ENCODE results near the gene CCDC71L. TPM values are rescaled to one million over a fixed set of nuclear protein-coding genes. Genes with fewer than 3 reads are reported as not detected.
"Not testable (repeated sequence)": the region's sequence is repeated elsewhere in the genome, so short reads cannot be mapped to it uniquely, and the experiment has no call there.

CCDC71L gene
- total RNA-seq, 5 donors from 2014 or later (not counting 1 experiment from before 2014, with no cell fraction given): 13.0 to 21.9 (median 14.0) TPM

DNA sequence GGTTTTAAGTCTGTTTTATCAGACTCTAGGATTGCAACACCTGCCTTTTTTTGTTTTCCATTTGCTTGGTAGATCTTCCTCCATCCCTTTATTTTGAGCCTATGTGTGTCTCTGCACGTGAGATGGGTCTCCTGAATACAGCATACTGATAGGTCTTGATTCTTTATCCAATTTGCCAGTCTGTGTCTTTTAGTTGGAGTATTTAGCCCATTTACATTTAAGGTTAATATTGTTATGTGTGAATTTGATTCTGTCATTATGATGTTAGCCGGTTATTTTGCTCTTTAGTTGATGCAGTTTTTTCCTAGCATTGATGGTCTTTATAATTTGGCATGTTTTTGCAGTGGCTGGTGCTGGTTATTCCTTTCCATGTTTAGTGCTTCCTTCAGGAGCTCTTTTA is 27.2 kb upstream of the CCDC71L start:
- H3K9me3 ChIP-seq; ATAC-seq (replicated peaks in 1 of 4); POLR2A ChIA-PET; H3K27me3 ChIP-seq (replicated peaks in 1 of 2; ENCODE audit: control insufficient read depth in 2 of 2, extremely low read depth in 1 of 2, insufficient read depth in 2 of 2, low read length in 1 of 2); H3K27me3 Mint-ChIP-seq; CTCF ChIA-PET; H3K36me3 Mint-ChIP-seq; H3K36me3 ChIP-seq (ENCODE audit: control insufficient read depth in 2 of 2, extremely low read depth in 1 of 2, insufficient read depth in 1 of 2, low read length in 1 of 2); H3K27ac Mint-ChIP-seq; H3K4me1 ChIP-seq (ENCODE audit: control insufficient read depth in 1 of 2, extremely low read depth in 1 of 2, insufficient read depth in 2 of 2, low read length in 2 of 2); H3K4me3 Mint-ChIP-seq; H3K4me3 ChIP-seq (ENCODE audit: control insufficient read depth in 1 of 2, extremely low read depth in 1 of 2, low read length in 1 of 2); H3K4me1 Mint-ChIP-seq; H3K27ac ChIP-seq (ENCODE audit: low read length); DNase-seq: not testable (repeated sequence)
- no CpG with 5 or more reads among the region's 2 CpGs for WGBS (ENCODE audit: insufficient coverage)
- peaks cover 6 to 11% (median 10%) of the 10 kb centered on the region in 3 donors for H3K9me3 Mint-ChIP-seq

DNA sequence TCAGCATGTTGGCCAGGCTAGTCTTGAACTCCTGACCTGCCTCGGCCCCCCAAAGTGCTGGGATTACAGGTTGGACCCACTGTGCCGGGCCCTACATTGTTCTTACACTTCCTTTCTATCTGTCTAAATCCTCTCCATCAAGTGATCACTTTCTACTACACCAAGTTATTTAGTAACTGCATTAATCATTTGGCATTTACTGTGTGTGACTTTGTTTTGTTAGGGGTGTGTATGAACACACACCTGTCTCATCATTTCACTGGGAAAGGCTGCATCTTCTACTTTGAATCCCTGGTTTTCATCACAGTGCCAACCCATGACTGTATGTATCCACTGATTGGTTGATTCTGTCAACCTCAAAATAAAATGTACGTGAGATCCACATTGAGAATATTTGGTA is 23.0 kb upstream of the CCDC71L start:
- no peak overlapping the region for H3K27ac Mint-ChIP-seq
- H3K36me3 ChIP-seq (ENCODE audit: control insufficient read depth in 2 of 2, extremely low read depth in 1 of 2, insufficient read depth in 1 of 2, low read length in 1 of 2): no peaks in the 10 kb centered on the region
- no peak overlapping the region for H3K4me3 Mint-ChIP-seq
- peaks cover 6% of the 10 kb centered on the region for H3K36me3 Mint-ChIP-seq
- peaks cover 6 to 10% (median 8%) of the 10 kb centered on the region in 3 donors for H3K4me1 Mint-ChIP-seq
- ChIA-PET POLR2A (no interaction called here), CTCF (no interaction called here)
- no peaks in the 10 kb centered on the region for H3K9me3 ChIP-seq
- no peaks in the 10 kb centered on the region for H3K27me3 ChIP-seq (replicated peaks in 1 of 2; ENCODE audit: control insufficient read depth in 2 of 2, extremely low read depth in 1 of 2, insufficient read depth in 2 of 2, low read length in 1 of 2)
- H3K4me3 ChIP-seq (ENCODE audit: control insufficient read depth in 1 of 2, extremely low read depth in 1 of 2, low read length in 1 of 2): no peak overlapping the region
- H3K27ac ChIP-seq (ENCODE audit: low read length): no peak overlapping the region
- DNase-seq (no peak), ATAC-seq (replicated peaks in 1 of 4) (no peak)
- H3K9me3 Mint-ChIP-seq: peaks cover 6 to 10% (median 9%) of the 10 kb centered on the region in 3 donors
- no peaks in the 10 kb centered on the region for H3K4me1 ChIP-seq (ENCODE audit: control insufficient read depth in 1 of 2, extremely low read depth in 1 of 2, insufficient read depth in 2 of 2, low read length in 2 of 2)
- H3K27me3 Mint-ChIP-seq: no peaks in the 10 kb centered on the region
- no CpG with 5 or more reads among the region's 3 CpGs for WGBS (ENCODE audit: insufficient coverage)

DNA sequence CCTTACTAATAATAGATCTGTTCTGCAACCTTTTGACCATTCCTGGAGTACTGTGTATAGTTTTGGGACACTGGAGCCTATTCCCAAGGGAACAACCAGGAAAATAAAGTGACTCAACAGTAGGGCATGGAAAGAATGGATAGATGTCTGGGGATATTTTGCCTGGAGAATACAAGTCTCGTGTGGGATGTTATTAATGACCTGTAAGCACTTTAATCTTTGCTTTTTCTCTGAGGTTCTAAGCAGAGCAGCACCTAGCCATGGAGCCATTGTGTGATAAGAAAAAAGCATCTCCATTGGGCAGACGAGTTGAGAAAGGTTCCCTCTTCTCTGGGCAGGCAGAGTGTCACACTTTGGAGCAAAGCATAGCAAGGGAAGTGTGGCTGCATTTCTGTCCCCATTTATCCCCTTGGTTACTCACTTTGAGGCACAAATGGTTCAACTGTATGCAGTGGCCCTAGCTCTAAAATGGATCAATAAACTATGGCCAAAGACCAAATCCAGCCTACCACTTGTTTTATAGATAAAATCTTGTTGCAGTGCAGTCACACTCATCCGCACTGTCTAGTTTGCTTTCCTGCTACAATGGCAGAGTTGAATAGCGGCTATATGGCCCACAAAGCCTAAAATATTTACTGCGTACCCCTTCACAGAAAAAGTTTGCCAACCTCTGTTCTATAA is 21.0 kb upstream of the CCDC71L start:
- H3K4me3 ChIP-seq (ENCODE audit: control insufficient read depth in 1 of 2, extremely low read depth in 1 of 2, low read length in 1 of 2): no peak overlapping the region
- H3K36me3 Mint-ChIP-seq: peaks cover 3% of the 10 kb centered on the region
- H3K27me3 ChIP-seq (replicated peaks in 1 of 2; ENCODE audit: control insufficient read depth in 2 of 2, extremely low read depth in 1 of 2, insufficient read depth in 2 of 2, low read length in 1 of 2): no peaks in the 10 kb centered on the region
- H3K4me1 Mint-ChIP-seq: peaks cover 6 to 11% (median 8%) of the 10 kb centered on the region in 3 donors
- CTCF ChIA-PET: no interaction called here
- no peaks in the 10 kb centered on the region for H3K9me3 ChIP-seq
- no peak overlapping the region for H3K27ac ChIP-seq (ENCODE audit: low read length)
- no peaks in the 10 kb centered on the region for H3K27me3 Mint-ChIP-seq
- peaks cover 0 to 2% (median 0%) of the 10 kb centered on the region in 3 donors for H3K9me3 Mint-ChIP-seq
- ATAC-seq (replicated peaks in 1 of 4) (no peak), DNase-seq (no peak)
- H3K36me3 ChIP-seq (ENCODE audit: control insufficient read depth in 2 of 2, extremely low read depth in 1 of 2, insufficient read depth in 1 of 2, low read length in 1 of 2): no peaks in the 10 kb centered on the region
- H3K4me1 ChIP-seq (ENCODE audit: control insufficient read depth in 1 of 2, extremely low read depth in 1 of 2, insufficient read depth in 2 of 2, low read length in 2 of 2): no peaks in the 10 kb centered on the region
- WGBS (ENCODE audit: insufficient coverage): 75% methylated on average over 2 of the region's 5 CpGs
- H3K27ac Mint-ChIP-seq: no peak overlapping the region
- POLR2A ChIA-PET: no interaction called here
- no peak overlapping the region for H3K4me3 Mint-ChIP-seq

DNA sequence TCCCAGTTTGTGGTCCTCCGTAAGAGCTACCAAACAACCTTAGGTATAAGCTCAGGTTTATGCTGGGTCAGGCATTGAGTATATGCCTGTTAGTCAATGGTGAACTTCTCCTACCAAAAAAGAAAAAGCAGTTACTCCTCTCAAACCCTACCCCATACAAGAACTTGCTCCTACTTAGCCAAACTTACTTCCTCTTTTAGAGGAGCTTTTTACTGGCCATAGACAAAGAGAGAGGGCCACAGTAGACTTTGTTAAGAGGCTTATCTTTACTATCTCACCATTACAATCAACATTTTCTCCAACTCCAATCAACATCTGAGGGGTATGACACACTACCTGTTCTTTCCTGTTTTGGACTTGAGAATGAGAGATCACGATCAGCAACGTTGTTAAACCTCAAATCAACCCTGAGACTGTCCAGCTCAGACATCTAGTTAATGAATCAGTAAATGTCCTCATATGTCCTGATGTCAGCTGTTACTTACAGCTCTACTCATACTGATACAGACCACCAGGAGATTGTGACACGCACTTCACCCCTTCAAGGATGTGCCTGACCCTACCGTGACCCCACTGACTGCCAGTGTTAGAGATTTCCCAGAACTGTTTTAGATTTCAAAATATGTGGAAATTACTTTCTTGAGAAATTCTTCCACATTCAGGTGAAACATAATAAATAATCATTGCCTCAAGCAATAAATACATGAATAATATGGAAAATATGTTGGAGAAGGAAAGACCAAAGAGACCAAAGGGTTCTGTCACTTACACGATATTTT is 18.4 kb upstream of the CCDC71L start:
- H3K4me3 ChIP-seq (ENCODE audit: control insufficient read depth in 1 of 2, extremely low read depth in 1 of 2, low read length in 1 of 2): no peak overlapping the region
- no peak overlapping the region for H3K27ac ChIP-seq (ENCODE audit: low read length)
- H3K4me3 Mint-ChIP-seq: no peak overlapping the region
- ATAC-seq (replicated peaks in 1 of 4) (peak in 3 of 4 experiments; percentile 45 to 60 (median 49)), DNase-seq (peak in 5 of 35 experiments; percentile 4 to 21 (median 8))
- H3K27me3 ChIP-seq (replicated peaks in 1 of 2; ENCODE audit: control insufficient read depth in 2 of 2, extremely low read depth in 1 of 2, insufficient read depth in 2 of 2, low read length in 1 of 2): no peaks in the 10 kb centered on the region
- no CpG with 5 or more reads among the region's 6 CpGs for WGBS (ENCODE audit: insufficient coverage)
- POLR2A ChIA-PET: interaction anchor here in 1 of 2 donors (0.5 to 0.6 kb wide), 2 partner anchors 297 to 660 kb away, joined by 3 read pairs; no protein-coding TSS in a partner anchor
- no peaks in the 10 kb centered on the region for H3K9me3 ChIP-seq
- no peaks in the 10 kb centered on the region for H3K36me3 Mint-ChIP-seq
- H3K36me3 ChIP-seq (ENCODE audit: control insufficient read depth in 2 of 2, extremely low read depth in 1 of 2, insufficient read depth in 1 of 2, low read length in 1 of 2): no peaks in the 10 kb centered on the region
- H3K27me3 Mint-ChIP-seq: no peaks in the 10 kb centered on the region
- peaks cover 6 to 11% (median 8%) of the 10 kb centered on the region in 3 donors for H3K4me1 Mint-ChIP-seq
- H3K27ac Mint-ChIP-seq: no peak overlapping the region
- CTCF ChIA-PET: interaction anchor here in 1 of 2 donors (0.6 kb wide), 1 partner anchor 219 kb away, joined by 3 read pairs; no protein-coding TSS in a partner anchor
- no peaks in the 10 kb centered on the region for H3K4me1 ChIP-seq (ENCODE audit: control insufficient read depth in 1 of 2, extremely low read depth in 1 of 2, insufficient read depth in 2 of 2, low read length in 2 of 2)
- H3K9me3 Mint-ChIP-seq: no peaks in the 10 kb centered on the region

DNA sequence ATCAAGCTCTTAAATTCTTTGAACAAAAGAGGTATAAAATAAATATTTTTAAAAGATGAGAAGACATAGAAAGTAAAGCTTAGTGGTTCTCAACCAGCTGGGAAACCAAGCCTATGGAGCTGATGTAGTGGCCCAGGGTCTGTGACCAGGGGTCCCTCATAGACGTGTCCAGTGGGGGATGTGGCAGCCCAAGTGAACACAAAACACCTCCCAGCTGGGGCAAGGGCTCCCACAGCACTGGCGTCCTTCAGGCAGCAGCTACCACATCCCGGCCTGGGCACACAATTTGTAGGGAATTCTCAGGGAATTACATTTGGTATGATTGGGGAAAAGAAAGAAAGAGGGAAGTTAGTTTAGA is 17.8 kb upstream of the CCDC71L start:
- no peaks in the 10 kb centered on the region for H3K36me3 ChIP-seq (ENCODE audit: control insufficient read depth in 2 of 2, extremely low read depth in 1 of 2, insufficient read depth in 1 of 2, low read length in 1 of 2)
- Mint-ChIP-seq H3K9me3 (no peaks in the 10 kb centered on the region), H3K27me3 (no peaks in the 10 kb centered on the region), H3K36me3 (no peaks in the 10 kb centered on the region), H3K27ac (no peak overlapping the region), H3K4me1 (peaks cover 6 to 11% (median 8%) of the 10 kb centered on the region in 3 donors), H3K4me3 (no peak overlapping the region)
- H3K27me3 ChIP-seq (replicated peaks in 1 of 2; ENCODE audit: control insufficient read depth in 2 of 2, extremely low read depth in 1 of 2, insufficient read depth in 2 of 2, low read length in 1 of 2): no peaks in the 10 kb centered on the region
- no peak overlapping the region for H3K4me3 ChIP-seq (ENCODE audit: control insufficient read depth in 1 of 2, extremely low read depth in 1 of 2, low read length in 1 of 2)
- no CpG with 5 or more reads among the region's 3 CpGs for WGBS (ENCODE audit: insufficient coverage)
- CTCF ChIA-PET: interaction anchor here in 1 of 2 donors (0.6 kb wide), 1 partner anchor 219 kb away, joined by 3 read pairs; no protein-coding TSS in a partner anchor
- H3K27ac ChIP-seq (ENCODE audit: low read length): no peak overlapping the region
- H3K4me1 ChIP-seq (ENCODE audit: control insufficient read depth in 1 of 2, extremely low read depth in 1 of 2, insufficient read depth in 2 of 2, low read length in 2 of 2): no peaks in the 10 kb centered on the region
- POLR2A ChIA-PET: interaction anchor here in 1 of 2 donors (0.5 to 0.6 kb wide), 2 partner anchors 297 to 659 kb away, joined by 3 read pairs; no protein-coding TSS in a partner anchor
- H3K9me3 ChIP-seq: no peaks in the 10 kb centered on the region
- DNase-seq (no peak), ATAC-seq (replicated peaks in 1 of 4) (no peak)

DNA sequence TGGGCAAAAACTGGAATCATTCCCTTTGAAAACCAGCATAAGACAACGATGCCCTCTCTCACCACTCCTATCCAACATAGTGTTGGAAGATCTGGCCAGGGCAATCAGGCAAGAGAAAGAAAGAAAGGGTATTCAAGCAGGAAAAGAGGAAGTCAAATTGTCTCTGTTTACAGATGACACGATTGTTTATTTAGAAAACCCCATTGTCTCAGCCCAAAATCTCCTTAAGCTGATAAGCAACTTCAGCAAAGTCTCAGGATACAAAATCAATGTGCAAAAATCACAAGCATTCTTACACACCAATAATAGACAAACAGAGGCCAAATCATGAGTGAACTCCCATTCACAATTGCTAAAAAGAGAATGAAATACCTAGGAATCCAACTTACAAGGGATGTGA is 15.5 kb upstream of the CCDC71L start:
- H3K9me3 Mint-ChIP-seq; CTCF ChIA-PET; H3K36me3 Mint-ChIP-seq; H3K4me1 ChIP-seq (ENCODE audit: control insufficient read depth in 1 of 2, extremely low read depth in 1 of 2, insufficient read depth in 2 of 2, low read length in 2 of 2); H3K4me3 Mint-ChIP-seq; H3K4me3 ChIP-seq (ENCODE audit: control insufficient read depth in 1 of 2, extremely low read depth in 1 of 2, low read length in 1 of 2); POLR2A ChIA-PET; H3K27me3 ChIP-seq (replicated peaks in 1 of 2; ENCODE audit: control insufficient read depth in 2 of 2, extremely low read depth in 1 of 2, insufficient read depth in 2 of 2, low read length in 1 of 2); H3K27ac ChIP-seq (ENCODE audit: low read length); H3K9me3 ChIP-seq; H3K36me3 ChIP-seq (ENCODE audit: control insufficient read depth in 2 of 2, extremely low read depth in 1 of 2, insufficient read depth in 1 of 2, low read length in 1 of 2); H3K27me3 Mint-ChIP-seq; DNase-seq; ATAC-seq (replicated peaks in 1 of 4); H3K27ac Mint-ChIP-seq: not testable (repeated sequence)
- H3K4me1 Mint-ChIP-seq: peaks cover 6 to 11% (median 8%) of the 10 kb centered on the region in 3 donors
- 71% methylated on average over 1 of the region's 2 CpGs for WGBS (ENCODE audit: insufficient coverage)
